SK-N-SH (cell line): ENCODE data around the gene LMF1. TPM values are rescaled to one million over a fixed set of nuclear protein-coding genes. Genes with fewer than 3 reads are reported as not detected.

Experiments
- CTCF ChIA-PET: fragments of 300-600, 350-600 bp; formaldehyde crosslinking; extraction: SDS; loops from one replicate; lab custom pipeline; 2021; lab: Yijun Ruan, JAX
- POLR2A ChIA-PET: fragments of 350-600 bp; sonication (Branson Sonifier 250); formaldehyde crosslinking; extraction: SDS; loops from one replicate; lab custom pipeline; 2020; ENCODE audit warnings: antibody characterized with exemption, inconsistent platforms; lab: Yijun Ruan, JAX
- DNase-seq: peaks from one replicate; pipeline ENCODE4 v3.0.0; 2012
- H2AFZ ChIP-seq: fragments of 200-600 bp; sonication (generic); 2 replicates; pipeline ENCODE4 v1.8.1; 2016; ENCODE audit warnings: antibody characterized with exemption, mild to moderate bottlenecking, low read depth
- H3F3A ChIP-seq: fragments of 200-600 bp; sonication (generic); replicated peaks from 2 replicates; pipeline ENCODE3; 2016; ENCODE audit warnings: antibody characterized with exemption, mild to moderate bottlenecking; ENCODE audit not compliant: insufficient read depth
- H3K27ac ChIP-seq, 2 experiments: fragments of 200-500 bp in 1 of 2; fragments of 200-600 bp in 1 of 2; sonication (Bioruptor generic) in 1 of 2; sonication (generic), shearing (Covaris generic) in 1 of 2; 2 replicates each; pipeline versions ENCODE4 v1.5.1 to v1.6.1; 2014 to 2016; ENCODE audit warnings: low read depth in 2 of 2, inconsistent platforms in 1 of 2, low read length in 1 of 2, mild to moderate bottlenecking in 1 of 2, mixed read lengths in 1 of 2
- H3K27me3 ChIP-seq: fragments of 200-600 bp; sonication (generic), shearing (Covaris generic); 2 replicates; pipeline ENCODE4 v1.6.1; 2016; ENCODE audit warnings: mixed run types; ENCODE audit not compliant: insufficient read depth
- H3K36me3 ChIP-seq, 2 experiments: fragments of 200-500 bp in 1 of 2; fragments of 200-600 bp in 1 of 2; sonication (Bioruptor generic) in 1 of 2; sonication (generic) in 1 of 2; replicated peaks in 1 of 2; 2 replicates each; pipeline versions ENCODE3 to v1.5.1; 2014 to 2016; ENCODE audit warnings: low read length in 1 of 2, mild to moderate bottlenecking in 1 of 2; ENCODE audit not compliant: insufficient read depth in 2 of 2, control insufficient read depth in 1 of 2
- H3K4me1 ChIP-seq, 2 experiments: fragments of 200-500 bp in 1 of 2; fragments of 200-600 bp in 1 of 2; sonication (Bioruptor generic) in 1 of 2; sonication (generic), shearing (Covaris generic) in 1 of 2; 2 replicates each; pipeline versions ENCODE4 v1.5.1 to v1.6.1; 2014 to 2016; ENCODE audit warnings: low read depth in 1 of 2, low read length in 1 of 2, mixed run types in 1 of 2; ENCODE audit not compliant: insufficient read depth in 2 of 2, control insufficient read depth in 1 of 2
- H3K4me2 ChIP-seq: fragments of 200-600 bp; sonication (generic), shearing (Covaris generic); 2 replicates; pipeline ENCODE4 v1.6.1; 2017; ENCODE audit warnings: mixed run types
- H3K4me3 ChIP-seq, 2 experiments: fragments of 200-500 bp in 1 of 2; fragments of 200-600 bp in 1 of 2; sonication (Bioruptor generic) in 1 of 2; sonication (generic), shearing (Covaris generic) in 1 of 2; 2 replicates each; pipeline versions ENCODE4 v1.5.1 to v1.8.1; 2014 to 2016; ENCODE audit warnings: low read depth in 2 of 2, inconsistent platforms in 1 of 2, low read length in 1 of 2, mild to moderate bottlenecking in 1 of 2, mixed read lengths in 1 of 2, moderate library complexity in 1 of 2
- H3K79me2 ChIP-seq: fragments of 200-600 bp; sonication (generic); 2 replicates; pipeline ENCODE4 v1.8.1; 2017; ENCODE audit warnings: mild to moderate bottlenecking; ENCODE audit not compliant: insufficient read depth
- H3K9ac ChIP-seq: fragments of 200-600 bp; sonication (generic); 2 replicates; pipeline ENCODE4 v1.6.1; 2017; ENCODE audit warnings: mixed run types
- H3K9me2 ChIP-seq: fragments of 200-600 bp; sonication (generic); 2 replicates; pipeline ENCODE4 v1.6.1; 2017; ENCODE audit warnings: mixed run types
- H3K9me3 ChIP-seq: fragments of 200-600 bp; sonication (generic); 2 replicates; pipeline ENCODE4 v1.6.1; 2017; ENCODE audit warnings: mixed run types, mild to moderate bottlenecking, moderate library complexity
- H4K20me1 ChIP-seq: fragments of 200-600 bp; sonication (generic); 2 replicates; pipeline ENCODE4 v1.6.1; 2017; ENCODE audit warnings: mild to moderate bottlenecking, mixed run types; ENCODE audit not compliant: insufficient read depth
- CHD2 ChIP-seq: fragments of 150-350 bp; IDR thresholded peaks from 2 replicates; pipeline ENCODE4 v1.6.1; 2018; ENCODE audit warnings: low read length; ENCODE audit not compliant: partially characterized antibody
- GATA2 ChIP-seq: sonication (generic); formaldehyde crosslinking; IDR thresholded peaks from 2 replicates; pipeline ENCODE4 v1.5.0; 2020; ENCODE audit warnings: mild to moderate bottlenecking, missing genetic modification reagents
- MEF2A ChIP-seq: IDR thresholded peaks from 2 replicates; pipeline ENCODE4 v1.4.0; 2012; ENCODE audit warnings: low read depth, borderline replicate concordance
- RAD21 ChIP-seq: IDR thresholded peaks from 2 replicates; pipeline ENCODE4 v1.6.1; 2012; ENCODE audit warnings: mild to moderate bottlenecking, low read length
- RFX5 ChIP-seq: IDR thresholded peaks from 2 replicates; pipeline ENCODE4 v1.6.1; 2012; ENCODE audit warnings: mild to moderate bottlenecking, improper control_type of control experiment, low read length
- SIN3A ChIP-seq: IDR thresholded peaks from 2 replicates; pipeline ENCODE4 v1.6.1; 2012; ENCODE audit warnings: low read depth, mild to moderate bottlenecking, low read length, moderate library complexity, borderline replicate concordance
- TAF1 ChIP-seq: IDR thresholded peaks from 2 replicates; pipeline ENCODE4 v1.6.1; 2012; ENCODE audit warnings: low read depth, mild to moderate bottlenecking, low read length, moderate library complexity, borderline replicate concordance
- YY1 ChIP-seq: IDR thresholded peaks from 2 replicates; pipeline ENCODE4 v1.4.0; 2012; ENCODE audit warnings: low read depth, mild to moderate bottlenecking
- WGBS: methylation state at CpG from one replicate; pipeline ENCODE4 v1.1.6; 2017; ENCODE audit warnings: low lambda C conversion rate; 5-methylcytosine and 5-hydroxymethylcytosine counted together
- polyA plus RNA-seq, 3 experiments: library from polyadenylated mRNA; depleted of rRNA; stranded (reverse); fragments of >200 nt; gene quantifications; 2 replicates each; pipeline ENCODE4 v1.2.3, GENCODE V29; 2012
- TF ChIP-seq, protein P1 (sequence below): IDR thresholded peaks from 2 replicates; pipeline ENCODE4; 2012
- TF ChIP-seq, protein P2 (sequence below): fragments of 150-350 bp; IDR thresholded peaks from 2 replicates; pipeline ENCODE4 v1.6.1; 2017; ENCODE audit warnings: antibody characterized with exemption, low read length, low read depth, borderline replicate concordance
- TF ChIP-seq, protein P3 (sequence below): IDR thresholded peaks from 2 replicates; pipeline ENCODE4 v1.6.1; 2012; ENCODE audit warnings: mild to moderate bottlenecking, low read depth, low read length, moderate library complexity

Gene LMF1
- polyA plus RNA-seq, 1 of the 3 experiments (the other 2 are of a cell fraction) = 5.7 TPM

DNA sequence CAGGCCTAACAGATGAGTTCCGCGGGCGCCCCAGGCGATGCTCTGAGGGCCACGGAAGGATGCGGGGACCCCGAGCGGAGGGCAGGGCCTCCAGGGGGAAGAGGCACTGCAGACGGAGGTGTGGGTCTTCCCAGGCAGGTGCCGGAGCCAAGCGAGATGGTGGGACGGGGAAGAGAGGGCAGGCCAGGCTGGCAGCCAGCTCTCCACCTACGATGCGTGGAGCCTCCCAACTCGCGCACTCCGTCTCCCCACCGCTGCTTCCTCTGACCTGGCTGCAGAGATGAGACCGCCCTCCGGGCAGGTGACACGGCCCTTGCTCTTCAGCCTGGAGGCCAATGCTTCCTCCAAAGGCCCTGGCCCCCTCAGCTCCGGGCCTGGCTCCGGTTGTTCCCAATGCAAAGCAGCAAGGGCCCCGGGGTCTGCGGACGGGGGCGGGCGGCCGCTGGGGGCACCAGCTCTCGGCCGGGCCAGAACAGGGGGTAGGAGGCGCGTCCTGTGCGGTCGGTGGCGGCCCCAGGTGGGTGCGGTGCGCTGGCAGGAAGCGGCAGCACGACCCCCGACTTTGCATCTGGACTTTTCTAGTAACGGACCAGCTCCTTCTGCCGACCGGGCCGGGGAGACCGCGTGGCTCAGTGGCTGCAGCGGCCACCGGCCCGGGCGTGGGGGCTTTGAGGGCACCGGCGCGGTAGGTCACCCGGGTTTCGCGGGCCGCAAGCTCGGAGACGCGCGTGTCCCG, 9.2 kb upstream of the LMF1 start:
- Histone ChIP-seq H3K4me3 (no peak overlapping the region), H3F3A (no peaks in the 10 kb centered on the region), H2AFZ (no peak overlapping the region), H3K79me2 (no peaks in the 10 kb centered on the region), H3K9me2 (no peaks in the 10 kb centered on the region), H3K4me1 (no peaks in the 10 kb centered on the region), H3K36me3 (no peaks in the 10 kb centered on the region), H3K9ac (no peak overlapping the region), H3K9me3 (no peaks in the 10 kb centered on the region), H3K27me3 (peaks cover 90% of the 10 kb centered on the region)
- ChIA-PET CTCF (no interaction called here), POLR2A (no interaction called here)
- DNase-seq = peak; percentile 48
- WGBS = 29% methylated on average over 39 of the region's 63 CpGs
- TF ChIP-seq RFX5 (no peak), YY1 (no peak), MEF2A (no peak), GATA2 (CRISPR knock-in tag) (no peak), TAF1 (no peak), SIN3A (no peak)
- TF ChIP-seq, protein P1, sequence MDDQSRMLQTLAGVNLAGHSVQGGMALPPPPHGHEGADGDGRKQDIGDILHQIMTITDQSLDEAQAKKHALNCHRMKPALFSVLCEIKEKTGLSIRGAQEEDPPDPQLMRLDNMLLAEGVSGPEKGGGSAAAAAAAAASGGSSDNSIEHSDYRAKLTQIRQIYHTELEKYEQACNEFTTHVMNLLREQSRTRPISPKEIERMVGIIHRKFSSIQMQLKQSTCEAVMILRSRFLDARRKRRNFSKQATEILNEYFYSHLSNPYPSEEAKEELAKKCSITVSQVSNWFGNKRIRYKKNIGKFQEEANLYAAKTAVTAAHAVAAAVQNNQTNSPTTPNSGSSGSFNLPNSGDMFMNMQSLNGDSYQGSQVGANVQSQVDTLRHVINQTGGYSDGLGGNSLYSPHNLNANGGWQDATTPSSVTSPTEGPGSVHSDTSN = no peak
- TF ChIP-seq, protein P2, sequence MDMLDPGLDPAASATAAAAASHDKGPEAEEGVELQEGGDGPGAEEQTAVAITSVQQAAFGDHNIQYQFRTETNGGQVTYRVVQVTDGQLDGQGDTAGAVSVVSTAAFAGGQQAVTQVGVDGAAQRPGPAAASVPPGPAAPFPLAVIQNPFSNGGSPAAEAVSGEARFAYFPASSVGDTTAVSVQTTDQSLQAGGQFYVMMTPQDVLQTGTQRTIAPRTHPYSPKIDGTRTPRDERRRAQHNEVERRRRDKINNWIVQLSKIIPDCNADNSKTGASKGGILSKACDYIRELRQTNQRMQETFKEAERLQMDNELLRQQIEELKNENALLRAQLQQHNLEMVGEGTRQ = no peak
- TF ChIP-seq, protein P3, sequence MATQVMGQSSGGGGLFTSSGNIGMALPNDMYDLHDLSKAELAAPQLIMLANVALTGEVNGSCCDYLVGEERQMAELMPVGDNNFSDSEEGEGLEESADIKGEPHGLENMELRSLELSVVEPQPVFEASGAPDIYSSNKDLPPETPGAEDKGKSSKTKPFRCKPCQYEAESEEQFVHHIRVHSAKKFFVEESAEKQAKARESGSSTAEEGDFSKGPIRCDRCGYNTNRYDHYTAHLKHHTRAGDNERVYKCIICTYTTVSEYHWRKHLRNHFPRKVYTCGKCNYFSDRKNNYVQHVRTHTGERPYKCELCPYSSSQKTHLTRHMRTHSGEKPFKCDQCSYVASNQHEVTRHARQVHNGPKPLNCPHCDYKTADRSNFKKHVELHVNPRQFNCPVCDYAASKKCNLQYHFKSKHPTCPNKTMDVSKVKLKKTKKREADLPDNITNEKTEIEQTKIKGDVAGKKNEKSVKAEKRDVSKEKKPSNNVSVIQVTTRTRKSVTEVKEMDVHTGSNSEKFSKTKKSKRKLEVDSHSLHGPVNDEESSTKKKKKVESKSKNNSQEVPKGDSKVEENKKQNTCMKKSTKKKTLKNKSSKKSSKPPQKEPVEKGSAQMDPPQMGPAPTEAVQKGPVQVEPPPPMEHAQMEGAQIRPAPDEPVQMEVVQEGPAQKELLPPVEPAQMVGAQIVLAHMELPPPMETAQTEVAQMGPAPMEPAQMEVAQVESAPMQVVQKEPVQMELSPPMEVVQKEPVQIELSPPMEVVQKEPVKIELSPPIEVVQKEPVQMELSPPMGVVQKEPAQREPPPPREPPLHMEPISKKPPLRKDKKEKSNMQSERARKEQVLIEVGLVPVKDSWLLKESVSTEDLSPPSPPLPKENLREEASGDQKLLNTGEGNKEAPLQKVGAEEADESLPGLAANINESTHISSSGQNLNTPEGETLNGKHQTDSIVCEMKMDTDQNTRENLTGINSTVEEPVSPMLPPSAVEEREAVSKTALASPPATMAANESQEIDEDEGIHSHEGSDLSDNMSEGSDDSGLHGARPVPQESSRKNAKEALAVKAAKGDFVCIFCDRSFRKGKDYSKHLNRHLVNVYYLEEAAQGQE = no peak
- TF ChIP-seq, all 33 proteins: peak for 0
- Histone ChIP-seq H4K20me1 (peaks cover 19% of the 10 kb centered on the region; the same call in 1 of the 2 replicates), H3K4me2 (no peak overlapping the region), H3K27ac (no peak overlapping the region)

DNA sequence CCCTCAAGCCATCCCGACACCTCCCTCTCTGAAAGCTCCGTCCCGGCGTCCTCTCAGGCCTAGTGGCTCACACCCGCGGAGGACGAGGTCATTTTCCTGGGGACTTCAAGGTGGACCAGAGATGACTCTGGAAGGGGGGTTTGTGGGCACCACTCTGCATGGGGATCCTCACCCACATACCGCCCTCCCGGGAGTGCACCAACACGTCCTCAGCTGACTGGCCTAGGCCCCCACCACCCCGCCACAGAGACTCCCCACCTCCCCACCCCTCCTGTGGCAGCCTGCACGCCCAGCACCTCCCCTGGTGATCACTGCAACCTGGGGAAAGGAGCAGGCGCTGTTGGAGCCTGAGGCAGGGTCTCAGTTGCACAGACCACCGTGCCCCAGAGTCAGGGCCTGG, 8.4 kb upstream of the LMF1 start:
- Histone ChIP-seq H3K9me3 (no peaks in the 10 kb centered on the region), H2AFZ (no peak overlapping the region), H3K4me2 (no peak overlapping the region), H3K36me3 (no peaks in the 10 kb centered on the region), H3K9me2 (no peaks in the 10 kb centered on the region), H3K79me2 (no peaks in the 10 kb centered on the region), H3K27ac (no peak overlapping the region), H3K4me3 (no peak overlapping the region), H3F3A (no peaks in the 10 kb centered on the region), H3K27me3 (peaks cover 90% of the 10 kb centered on the region), H3K4me1 (no peaks in the 10 kb centered on the region), H4K20me1 (peaks cover 19% of the 10 kb centered on the region; the same call in 1 of the 2 replicates), H3K9ac (no peak overlapping the region)
- no peak for DNase-seq
- ChIA-PET POLR2A (no interaction called here), CTCF (no interaction called here)
- WGBS = 51% methylated on average over 8 of the region's 14 CpGs
- TF ChIP-seq CHD2 (no peak), TAF1 (no peak), RAD21 (no peak)
